HepG2 (cell line): ENCODE data around the gene GALC. TPM values are rescaled to one million over a fixed set of nuclear protein-coding genes. Genes with fewer than 3 reads are reported as not detected.

Source experiments
- ATAC-seq: fragments of 200-7000 bp; cut with Tn5 transposase; 3 replicates; pipeline ENCODE4 v1.9.1; 2020; ENCODE audit warnings: mild to moderate bottlenecking, moderate library complexity
- BruUV-seq: library from RNA; stranded (reverse); fragments of 400-500 nt; replicated peaks from 2 replicates; lab custom pipeline; 2021; lab: Mats Ljungman, UMichigan
- CTCF ChIA-PET: fragments of 300-600 bp; formaldehyde crosslinking; extraction: SDS; loops from one replicate; lab custom pipeline; 2021; ENCODE audit warnings: low total read pairs, inconsistent platforms, low intra/inter-chr PET ratio; lab: Yijun Ruan, JAX
- POLR2A ChIA-PET: fragments of 350-600 bp; sonication (Branson Sonifier 250); formaldehyde crosslinking; loops from one replicate; lab custom pipeline; 2020; ENCODE audit warnings: antibody characterized with exemption, inconsistent platforms; lab: Yijun Ruan, JAX
- DNase-seq: peaks from one replicate; pipeline ENCODE4 v3.0.0-alpha.2; 2015; ENCODE audit warnings: low spot score
- FAIRE-seq: peaks from 3 replicates; lab custom pipeline; 2011; peaks lifted over from hg19 to GRCh38; lab: Jason Lieb, UNC
- H2AFZ ChIP-seq: one replicate; pipeline ENCODE4 v1.6.1; 2011; ENCODE audit warnings: low read length, inconsistent platforms
- H3K27ac ChIP-seq: fragments of 300-600 bp; 3 replicates; pipeline ENCODE4 v1.8.0; 2011; ENCODE audit warnings: mixed run types, mild to moderate bottlenecking, mixed read lengths, low read length, inconsistent platforms; ENCODE audit not compliant: insufficient read depth; ENCODE audit errors: extremely low read length
- H3K27me3 ChIP-seq, 2 experiments: fragments of 200-600 bp in 1 of 2; 2 replicates in 1 of 2; 3 replicates in 1 of 2; pipeline versions ENCODE4 v1.6.0 to v1.8.0; 2011; ENCODE audit warnings: low read length in 2 of 2, mild to moderate bottlenecking in 2 of 2, moderate library complexity in 2 of 2, inconsistent platforms in 1 of 2; ENCODE audit not compliant: insufficient read depth in 2 of 2, control insufficient read depth in 1 of 2
- H3K36me3 ChIP-seq, 2 experiments: fragments of 200-600 bp in 1 of 2; replicated peaks in 1 of 2; 2 replicates in 1 of 2; 3 replicates in 1 of 2; pipeline versions ENCODE4 v1.5.1 to v1.8.0; 2011; ENCODE audit warnings: low read length in 2 of 2, inconsistent platforms in 1 of 2; ENCODE audit not compliant: insufficient read depth in 2 of 2, control insufficient read depth in 1 of 2
- H3K4me1 ChIP-seq: 2 replicates; pipeline ENCODE4 v1.5.1; 2012; ENCODE audit warnings: low read length, inconsistent platforms; ENCODE audit not compliant: insufficient read depth
- H3K4me2 ChIP-seq: 2 replicates; pipeline ENCODE4 v1.6.0; 2011; ENCODE audit warnings: low read depth, low read length, inconsistent platforms
- H3K4me3 ChIP-seq, 3 experiments: fragments of 200-600 bp in 1 of 3; sonication (generic), shearing (Covaris generic) in 1 of 3; replicated peaks in 1 of 3; 2 replicates each; pipeline ENCODE4 v1.5.1; 2011 to 2016; ENCODE audit warnings: low read length in 3 of 3, inconsistent platforms in 2 of 3, low read depth in 2 of 3, mild to moderate bottlenecking in 2 of 3, control low read depth in 1 of 3, mixed read lengths in 1 of 3; ENCODE audit not compliant: insufficient read depth in 1 of 3
- H3K79me2 ChIP-seq: one replicate; pipeline ENCODE4 v1.6.1; 2011; ENCODE audit warnings: low read length, inconsistent platforms; ENCODE audit not compliant: insufficient read depth
- H3K9ac ChIP-seq: 2 replicates; pipeline ENCODE4 v1.6.0; 2011; ENCODE audit warnings: mild to moderate bottlenecking, low read depth, low read length, inconsistent platforms; ENCODE audit not compliant: insufficient read depth
- H3K9me3 ChIP-seq: 2 replicates; pipeline ENCODE4 v1.5.1; 2012; ENCODE audit warnings: mild to moderate bottlenecking, low read length
- H4K20me1 ChIP-seq: 2 replicates; pipeline ENCODE4 v1.6.0; 2011; ENCODE audit warnings: inconsistent platforms, mild to moderate bottlenecking, low read length, moderate library complexity; ENCODE audit not compliant: insufficient read depth
- BORCS8-MEF2B ChIP-seq: sonication (generic); formaldehyde crosslinking; IDR thresholded peaks from 2 replicates; pipeline ENCODE4 v1.8.0; 2022; ENCODE audit warnings: mild to moderate bottlenecking, missing genetic modification reagents
- CREM ChIP-seq, 2 experiments: sonication (generic) in 1 of 2; formaldehyde crosslinking in 1 of 2; IDR thresholded peaks; 2 replicates each; pipeline versions ENCODE4 v1.4.0 to v1.6.1; 2016 to 2020; ENCODE audit warnings: antibody characterized with exemption in 1 of 2, mild to moderate bottlenecking in 1 of 2, missing genetic modification reagents in 1 of 2
- KDM3A ChIP-seq: IDR thresholded peaks from 2 replicates; pipeline ENCODE4 v1.6.1; 2018; ENCODE audit warnings: low read depth, missing compliant biosample characterization
- KLF12 ChIP-seq: sonication (generic); formaldehyde crosslinking; IDR thresholded peaks from 2 replicates; pipeline ENCODE4 v1.4.0; 2020; ENCODE audit warnings: missing genetic modification reagents, borderline replicate concordance
- KMT2B ChIP-seq: IDR thresholded peaks from 2 replicates; pipeline ENCODE4 v1.6.1; 2016; ENCODE audit warnings: missing genetic modification reagents, missing compliant biosample characterization
- MED8 ChIP-seq: sonication (generic); formaldehyde crosslinking; IDR thresholded peaks from 2 replicates; pipeline ENCODE4 v1.8.1; 2023; ENCODE audit warnings: mild to moderate bottlenecking, missing genetic modification reagents; ENCODE audit not compliant: insufficient replicate concordance
- MEF2D ChIP-seq: sonication (generic); formaldehyde crosslinking; IDR thresholded peaks from 2 replicates; pipeline ENCODE4 v1.5.1; 2020; ENCODE audit warnings: mild to moderate bottlenecking, missing genetic modification reagents
- MEIS1 ChIP-seq: sonication (generic); formaldehyde crosslinking; IDR thresholded peaks from 2 replicates; pipeline ENCODE4 v1.9.0; 2021; ENCODE audit warnings: mild to moderate bottlenecking, missing genetic modification reagents, moderate library complexity, borderline replicate concordance
- RBM39 ChIP-seq: fragments of 200-400 bp; formaldehyde crosslinking; IDR thresholded peaks from one replicate; pipeline ENCODE4 v1.6.1; 2018; ENCODE audit warnings: antibody characterized with exemption, mild to moderate bottlenecking, low read depth, low read length; ENCODE audit not compliant: poor library complexity, severe bottlenecking
- RNF2 ChIP-seq: fragments of 450-650 bp; conservative IDR thresholded peaks from 2 replicates; pipeline ENCODE4 v1.6.1; 2016; ENCODE audit warnings: low read depth
- TCF12 ChIP-seq, 2 experiments: fragments of 450-650 bp in 1 of 2; sonication (generic) in 1 of 2; formaldehyde crosslinking in 1 of 2; IDR thresholded peaks; 2 replicates each; pipeline versions ENCODE4 v1.6.1 to v1.8.0; 2017 to 2022; ENCODE audit warnings: antibody characterized with exemption in 1 of 2, mild to moderate bottlenecking in 1 of 2, missing genetic modification reagents in 1 of 2, moderate library complexity in 1 of 2
- THYN1 ChIP-seq: sonication (generic); formaldehyde crosslinking; IDR thresholded peaks from 2 replicates; pipeline ENCODE4 v1.8.1; 2023; ENCODE audit warnings: low read depth, mild to moderate bottlenecking, moderate library complexity, missing genetic modification reagents, borderline replicate concordance
- WIZ ChIP-seq: sonication (generic); formaldehyde crosslinking; IDR thresholded peaks from 2 replicates; pipeline ENCODE4 v1.5.1; 2020; ENCODE audit warnings: mild to moderate bottlenecking, missing genetic modification reagents
- ZNF354B ChIP-seq: sonication (generic); formaldehyde crosslinking; IDR thresholded peaks from 2 replicates; pipeline ENCODE4 v1.8.0; 2022; ENCODE audit warnings: mild to moderate bottlenecking, missing genetic modification reagents
- ZNF446 ChIP-seq: sonication (generic); formaldehyde crosslinking; IDR thresholded peaks from 2 replicates; pipeline ENCODE4 v1.5.0; 2020; ENCODE audit warnings: mild to moderate bottlenecking, missing genetic modification reagents
- WGBS: methylation state at CpG from one replicate; pipeline ENCODE4 v1.1.6; 2017; ENCODE audit warnings: low lambda C conversion rate; 5-methylcytosine and 5-hydroxymethylcytosine counted together
- in situ Hi-C: cut with HindIII; loops from 2 replicates; pipeline ENCODE4 v1.10.0; 2017; ENCODE audit warnings: low pct_unique_long_range_greater_than_20kb; ENCODE audit not compliant: extremely low pct_ligation_motif_present
- intact Hi-C: fragments of 100-400 bp; cut with micrococcal nuclease; formaldehyde crosslinking; loops from one replicate; pipeline ENCODE4 v1.10.0; 2022; ENCODE audit not compliant: unreplicated experiment
- polyA plus RNA-seq, 8 experiments: library from polyadenylated mRNA; depleted of rRNA in 3 of 8; stranded (reverse) in 7 of 8; unstranded in 1 of 8; fragments of >200 nt; fragmentation: Illumina TruSeq in 4 of 8; extraction: Trizol in 4 of 8; gene quantifications; 2 replicates each; pipeline versions ENCODE4 v1.2.1 to v1.2.3, GENCODE V29; 2011 to 2016; ENCODE audit warnings: low read depth in 4 of 8, missing spikeins in 1 of 8, mixed read lengths in 1 of 8; ENCODE audit not compliant: insufficient read depth in 1 of 8
- total RNA-seq, 5 experiments: library from RNA; depleted of rRNA; stranded (reverse); fragments of >200 nt; fragmentation: Illumina TruSeq; extraction: Trizol; gene quantifications; 2 replicates each; pipeline ENCODE4 v1.2.3, GENCODE V29; 2016; ENCODE audit warnings: low read depth in 1 of 5
- TF ChIP-seq, protein P1 (sequence below): sonication (generic); formaldehyde crosslinking; IDR thresholded peaks from 2 replicates; pipeline ENCODE4 v1.4.0; 2020; ENCODE audit warnings: missing genetic modification reagents
- TF ChIP-seq, protein P2 (sequence below): sonication (generic); formaldehyde crosslinking; conservative IDR thresholded peaks from 2 replicates; pipeline ENCODE4 v1.4.0; 2020; ENCODE audit warnings: missing genetic modification reagents
- TF ChIP-seq, protein P3 (sequence below): IDR thresholded peaks from 2 replicates; pipeline ENCODE4 v1.6.1; 2016; ENCODE audit warnings: mild to moderate bottlenecking, missing biosample characterization, missing genetic modification reagents

GALC gene
- total and polyA plus RNA-seq, 2 of the 13 experiments (the other 11 are each of a cell fraction or from before 2014, with no cell fraction given): not detected

DNA sequence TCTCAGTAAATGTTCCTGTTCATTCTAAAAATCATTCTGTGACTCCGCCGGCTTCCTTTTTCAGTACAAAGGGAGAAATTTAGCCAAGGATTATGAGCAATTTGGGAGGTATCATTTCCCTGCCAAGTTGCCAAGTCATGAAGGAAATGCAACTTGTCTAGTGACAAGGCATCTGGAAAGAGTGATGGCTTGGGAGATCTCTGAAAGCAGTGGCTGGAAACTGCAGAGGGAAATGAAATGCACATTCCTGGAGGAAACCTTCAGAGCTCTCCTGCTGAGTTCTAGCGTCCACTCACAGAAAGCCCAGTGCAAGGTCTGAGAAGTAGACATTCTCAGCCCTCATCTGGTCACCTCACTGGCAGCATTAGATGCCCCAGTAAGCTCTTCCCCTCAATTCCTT, 91.7 kb downstream of the GALC start:
- Histone ChIP-seq H2AFZ (no peak overlapping the region), H3K4me3 (no peak overlapping the region), H3K79me2 (no peaks in the 10 kb centered on the region), H3K27ac (no peak overlapping the region), H3K4me1 (no peaks in the 10 kb centered on the region), H3K27me3 (peaks cover 0 to 16% of the 10 kb centered on the region in 2 experiments; a peak in 2 of 5 replicates), H3K9me3 (no peaks in the 10 kb centered on the region), H3K36me3 (no peaks in the 10 kb centered on the region), H3K4me2 (no peak overlapping the region), H4K20me1 (no peaks in the 10 kb centered on the region), H3K9ac (no peak overlapping the region)
- BruUV-seq: no TSS peak
- in situ Hi-C loops: no loop called here
- POLR2A ChIA-PET: no interaction called here
- WGBS: 0% methylated on average over 2 of the region's 3 CpGs
- no peak for ATAC-seq
- TF ChIP-seq WIZ (CRISPR knock-in tag) (no peak), BORCS8-MEF2B (no peak), RNF2 (no peak), TCF12 (IDR thresholded peaks at IDR 0.05) (no peak), TCF12 (CRISPR knock-in tag; IDR thresholded peaks at IDR 0.05) (no peak), CREM (IDR thresholded peaks at IDR 0.05) (no peak), CREM (CRISPR knock-in tag; IDR thresholded peaks at IDR 0.05) (no peak), THYN1 (CRISPR knock-in tag) (no peak), RBM39 (no peak), MEF2D (CRISPR knock-in tag) (no peak), MED8 (CRISPR knock-in tag) (no peak), KMT2B (CRISPR knock-in tag) (no peak), ZNF354B (CRISPR knock-in tag) (no peak), KDM3A (CRISPR knock-in tag) (no peak), MEIS1 (CRISPR knock-in tag) (no peak), ZNF446 (CRISPR knock-in tag) (no peak), KLF12 (CRISPR knock-in tag) (no peak)
- TF ChIP-seq, protein P1, sequence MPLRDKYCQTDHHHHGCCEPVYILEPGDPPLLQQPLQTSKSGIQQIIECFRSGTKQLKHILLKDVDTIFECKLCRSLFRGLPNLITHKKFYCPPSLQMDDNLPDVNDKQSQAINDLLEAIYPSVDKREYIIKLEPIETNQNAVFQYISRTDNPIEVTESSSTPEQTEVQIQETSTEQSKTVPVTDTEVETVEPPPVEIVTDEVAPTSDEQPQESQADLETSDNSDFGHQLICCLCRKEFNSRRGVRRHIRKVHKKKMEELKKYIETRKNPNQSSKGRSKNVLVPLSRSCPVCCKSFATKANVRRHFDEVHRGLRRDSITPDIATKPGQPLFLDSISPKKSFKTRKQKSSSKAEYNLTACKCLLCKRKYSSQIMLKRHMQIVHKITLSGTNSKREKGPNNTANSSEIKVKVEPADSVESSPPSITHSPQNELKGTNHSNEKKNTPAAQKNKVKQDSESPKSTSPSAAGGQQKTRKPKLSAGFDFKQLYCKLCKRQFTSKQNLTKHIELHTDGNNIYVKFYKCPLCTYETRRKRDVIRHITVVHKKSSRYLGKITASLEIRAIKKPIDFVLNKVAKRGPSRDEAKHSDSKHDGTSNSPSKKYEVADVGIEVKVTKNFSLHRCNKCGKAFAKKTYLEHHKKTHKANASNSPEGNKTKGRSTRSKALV (CRISPR knock-in tag): no peak
- TF ChIP-seq, protein P2, sequence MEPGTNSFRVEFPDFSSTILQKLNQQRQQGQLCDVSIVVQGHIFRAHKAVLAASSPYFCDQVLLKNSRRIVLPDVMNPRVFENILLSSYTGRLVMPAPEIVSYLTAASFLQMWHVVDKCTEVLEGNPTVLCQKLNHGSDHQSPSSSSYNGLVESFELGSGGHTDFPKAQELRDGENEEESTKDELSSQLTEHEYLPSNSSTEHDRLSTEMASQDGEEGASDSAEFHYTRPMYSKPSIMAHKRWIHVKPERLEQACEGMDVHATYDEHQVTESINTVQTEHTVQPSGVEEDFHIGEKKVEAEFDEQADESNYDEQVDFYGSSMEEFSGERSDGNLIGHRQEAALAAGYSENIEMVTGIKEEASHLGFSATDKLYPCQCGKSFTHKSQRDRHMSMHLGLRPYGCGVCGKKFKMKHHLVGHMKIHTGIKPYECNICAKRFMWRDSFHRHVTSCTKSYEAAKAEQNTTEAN (CRISPR knock-in tag): no peak
- TF ChIP-seq, protein P3, sequence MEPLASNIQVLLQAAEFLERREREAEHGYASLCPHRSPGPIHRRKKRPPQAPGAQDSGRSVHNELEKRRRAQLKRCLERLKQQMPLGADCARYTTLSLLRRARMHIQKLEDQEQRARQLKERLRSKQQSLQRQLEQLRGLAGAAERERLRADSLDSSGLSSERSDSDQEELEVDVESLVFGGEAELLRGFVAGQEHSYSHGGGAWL (CRISPR knock-in tag): no peak
- CTCF ChIA-PET: no interaction called here
- no peak for FAIRE-seq
- intact Hi-C loops: no loop called here
- DNase-seq: no peak
